ENCODE data around the gene ZFPM1.

DNA sequence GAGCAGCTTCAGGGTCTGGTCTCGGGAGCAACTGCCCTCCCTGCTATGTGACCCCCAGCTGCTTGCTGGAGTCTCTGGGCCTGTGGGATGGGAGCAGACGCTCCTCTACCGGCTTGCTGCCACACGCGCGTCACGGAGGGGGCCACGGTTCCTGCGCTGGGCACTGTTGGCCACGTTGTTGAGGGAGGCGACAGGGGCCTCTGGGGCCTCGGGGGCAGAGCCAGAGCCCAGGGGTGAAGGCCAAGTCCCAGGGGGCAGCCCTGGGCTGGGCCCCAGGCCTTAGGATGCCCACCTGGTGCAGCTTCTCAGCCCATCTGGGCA lies 56.6 kb downstream of the ZFPM1 start:
- TF ChIP-seq, protein P1, sequence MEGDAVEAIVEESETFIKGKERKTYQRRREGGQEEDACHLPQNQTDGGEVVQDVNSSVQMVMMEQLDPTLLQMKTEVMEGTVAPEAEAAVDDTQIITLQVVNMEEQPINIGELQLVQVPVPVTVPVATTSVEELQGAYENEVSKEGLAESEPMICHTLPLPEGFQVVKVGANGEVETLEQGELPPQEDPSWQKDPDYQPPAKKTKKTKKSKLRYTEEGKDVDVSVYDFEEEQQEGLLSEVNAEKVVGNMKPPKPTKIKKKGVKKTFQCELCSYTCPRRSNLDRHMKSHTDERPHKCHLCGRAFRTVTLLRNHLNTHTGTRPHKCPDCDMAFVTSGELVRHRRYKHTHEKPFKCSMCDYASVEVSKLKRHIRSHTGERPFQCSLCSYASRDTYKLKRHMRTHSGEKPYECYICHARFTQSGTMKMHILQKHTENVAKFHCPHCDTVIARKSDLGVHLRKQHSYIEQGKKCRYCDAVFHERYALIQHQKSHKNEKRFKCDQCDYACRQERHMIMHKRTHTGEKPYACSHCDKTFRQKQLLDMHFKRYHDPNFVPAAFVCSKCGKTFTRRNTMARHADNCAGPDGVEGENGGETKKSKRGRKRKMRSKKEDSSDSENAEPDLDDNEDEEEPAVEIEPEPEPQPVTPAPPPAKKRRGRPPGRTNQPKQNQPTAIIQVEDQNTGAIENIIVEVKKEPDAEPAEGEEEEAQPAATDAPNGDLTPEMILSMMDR (IDR thresholded peaks at IDR 0.05) = no peak
- TF ChIP-seq POLR2A (IDR thresholded peaks at IDR 0.05) = no peak

Data from thyroid gland (tissue), 4 donors.